AG04450 (cell line): Measurements from ENCODE around the gene SCN1A. TPM values are rescaled to one million over a fixed set of nuclear protein-coding genes. Genes with fewer than 3 reads are reported as not detected.

ENCODE experiments used
- CTCF ChIA-PET: fragments of 300-600, 350-600 bp; formaldehyde crosslinking; extraction: SDS; loops from one replicate; lab custom pipeline; 2022; ENCODE audit warnings: antibody characterized with exemption, inconsistent platforms; lab: Charles Lee
- POLR2A ChIA-PET: fragments of 350-600 bp; formaldehyde crosslinking; extraction: SDS; loops from one replicate; lab custom pipeline; 2021; ENCODE audit warnings: antibody characterized with exemption, inconsistent platforms; lab: Yijun Ruan, JAX
- DNase-seq: peaks from one replicate; pipeline ENCODE4 v3.0.0-alpha.2; 2011; ENCODE audit warnings: low read depth, low spot score
- H3K27ac ChIP-seq: one replicate; pipeline ENCODE4 v1.5.1; 2012; ENCODE audit warnings: low read depth, low read length, control low read depth
- H3K27me3 ChIP-seq: one replicate; pipeline ENCODE4 v1.6.0; 2012; ENCODE audit warnings: low read length; ENCODE audit not compliant: control insufficient read depth, insufficient read depth
- H3K4me3 ChIP-seq: 2 replicates; pipeline ENCODE4 v1.5.1; 2011; ENCODE audit warnings: mild to moderate bottlenecking, low read depth, low read length, control low read depth
- H3K9me3 ChIP-seq: 2 replicates; pipeline ENCODE4 v1.5.1; 2012; ENCODE audit warnings: low read length; ENCODE audit not compliant: control insufficient read depth, insufficient read depth
- CTCF ChIP-seq: IDR thresholded peaks from 2 replicates; pipeline ENCODE4 v1.5.1; 2011; ENCODE audit warnings: low read depth, low read length, control low read depth, inconsistent platforms
- polyA plus RNA-seq: library from polyadenylated mRNA; depleted of rRNA; stranded (reverse); fragments of >200 nt; gene quantifications from 2 replicates; pipeline ENCODE4 v1.2.3, GENCODE V29; 2011

Gene SCN1A
- polyA plus RNA-seq, 1 experiment, result not detected

- H3K27ac ChIP-seq, result no peak overlapping the region
- ChIA-PET POLR2A (no interaction called here), CTCF (interaction anchor here (3.4 kb wide), 1 partner anchor 11 kb away, joined by 30 read pairs; the partner anchor contains the start of gene SCN1A)
- H3K4me3 ChIP-seq, result no peak overlapping the region
- no peak for DNase-seq
- TF ChIP-seq CTCF, result no peak
- H3K27me3 ChIP-seq, result no peaks in the 10 kb centered on the region
- no peaks in the 10 kb centered on the region for H3K9me3 ChIP-seq
Observed at GRCh38 chr2:166138667-166139066, 10.8 kb upstream of the SCN1A start.

- DNase-seq, result no peak
- CTCF ChIA-PET, result interaction anchor here (3.4 kb wide), 1 partner anchor 11 kb away, joined by 30 read pairs; the partner anchor contains the start of gene SCN1A
- no peak overlapping the region for H3K27ac ChIP-seq
- POLR2A ChIA-PET, result no interaction called here
- no peaks in the 10 kb centered on the region for H3K27me3 ChIP-seq
- H3K4me3 ChIP-seq, result no peak overlapping the region
- no peak for TF ChIP-seq CTCF
- H3K9me3 ChIP-seq, result no peaks in the 10 kb centered on the region
Observed at GRCh38 chr2:166138144-166138543, 10.3 kb upstream of the SCN1A start.

- Histone ChIP-seq H3K4me3 (no peak overlapping the region), H3K27me3 (no peaks in the 10 kb centered on the region), H3K9me3 (no peaks in the 10 kb centered on the region), H3K27ac (no peak overlapping the region)
- POLR2A ChIA-PET, result no interaction called here
- CTCF ChIA-PET, result interaction anchor here (1.0 to 3.4 kb wide), 3 partner anchors 10 to 81 kb away, joined by 3 to 30 read pairs (median 4); partner anchors contain the start of gene SCN1A
- DNase-seq, result no peak
- TF ChIP-seq CTCF, result no peak
Observed at GRCh38 chr2:166137331-166137730, 9.5 kb upstream of the SCN1A start.

GRCh38 chr2:166135849-166136258 is 8.0 kb upstream of the SCN1A start:
- no peak overlapping the region for H3K4me3 ChIP-seq
- CTCF ChIA-PET, result interaction anchor here (3.4 kb wide), 1 partner anchor 8 kb away, joined by 30 read pairs; the partner anchor contains the start of gene SCN1A
- TF ChIP-seq CTCF, result no peak
- POLR2A ChIA-PET, result no interaction called here
- no peak for DNase-seq
- peaks cover 3% of the 10 kb centered on the region for H3K27me3 ChIP-seq
- H3K9me3 ChIP-seq, result no peaks in the 10 kb centered on the region
- no peak overlapping the region for H3K27ac ChIP-seq

GRCh38 chr2:166135152-166135848 is 7.5 kb upstream of the SCN1A start:
- POLR2A ChIA-PET, result no interaction called here
- H3K4me3 ChIP-seq, result no peak overlapping the region
- DNase-seq, result no peak
- H3K9me3 ChIP-seq, result no peaks in the 10 kb centered on the region
- CTCF ChIA-PET, result interaction anchor here (12.8 kb wide), 1 partner anchor 76 kb away, joined by 332 read pairs; no protein-coding TSS in a partner anchor
- H3K27me3 ChIP-seq, result peaks cover 3% of the 10 kb centered on the region
- TF ChIP-seq CTCF, result no peak
- H3K27ac ChIP-seq, result no peak overlapping the region
